Activated CD8-positive, alpha-beta memory T cell treated with anti-CD3 and anti-CD28 coated beads, Interleukin-2, amount 50 U/mL, for 1 hour (primary cell): ENCODE measurements around the gene DICER1.

ENCODE experiments used
- DNase-seq: peaks from one replicate; pipeline ENCODE4 v3.0.0-alpha.2; 2020; ENCODE audit errors: extremely low read depth

DICER1 gene

DNA sequence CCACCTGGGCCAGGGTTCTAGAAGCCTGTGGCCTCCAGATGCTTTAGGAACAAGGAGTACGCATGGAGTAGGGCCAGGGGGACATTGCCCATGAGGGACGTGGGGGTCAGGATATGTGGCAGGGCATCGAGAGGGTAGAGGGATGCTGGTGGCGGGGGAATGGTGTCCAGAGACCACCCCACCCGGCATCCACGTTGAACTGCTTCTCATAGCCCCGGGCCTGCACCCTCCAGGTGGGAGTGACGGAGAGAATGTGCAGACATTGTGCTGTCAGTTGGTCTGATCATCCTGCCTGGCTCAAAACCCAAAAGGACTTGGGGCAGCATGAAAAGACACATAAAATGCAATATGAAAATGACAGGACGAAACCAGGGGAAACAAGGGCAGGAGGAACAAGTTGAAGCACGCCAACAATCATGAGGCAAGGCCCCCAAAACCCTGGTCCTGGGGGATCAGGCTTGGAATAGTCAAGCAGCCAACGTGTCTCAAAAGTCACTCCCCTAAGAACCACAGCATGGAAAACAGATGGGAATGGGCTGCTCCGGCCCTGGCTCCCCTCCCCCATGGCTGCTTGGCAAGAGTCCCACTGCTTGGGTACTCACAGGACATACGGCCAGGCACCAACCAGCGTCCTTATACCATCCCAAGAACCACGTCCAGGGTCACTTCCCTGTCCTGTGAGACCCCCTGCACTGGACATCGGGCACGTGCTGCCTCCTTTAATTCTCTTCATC is 117.9 kb downstream of the DICER1 start:
- DNase-seq: no peak

DNA sequence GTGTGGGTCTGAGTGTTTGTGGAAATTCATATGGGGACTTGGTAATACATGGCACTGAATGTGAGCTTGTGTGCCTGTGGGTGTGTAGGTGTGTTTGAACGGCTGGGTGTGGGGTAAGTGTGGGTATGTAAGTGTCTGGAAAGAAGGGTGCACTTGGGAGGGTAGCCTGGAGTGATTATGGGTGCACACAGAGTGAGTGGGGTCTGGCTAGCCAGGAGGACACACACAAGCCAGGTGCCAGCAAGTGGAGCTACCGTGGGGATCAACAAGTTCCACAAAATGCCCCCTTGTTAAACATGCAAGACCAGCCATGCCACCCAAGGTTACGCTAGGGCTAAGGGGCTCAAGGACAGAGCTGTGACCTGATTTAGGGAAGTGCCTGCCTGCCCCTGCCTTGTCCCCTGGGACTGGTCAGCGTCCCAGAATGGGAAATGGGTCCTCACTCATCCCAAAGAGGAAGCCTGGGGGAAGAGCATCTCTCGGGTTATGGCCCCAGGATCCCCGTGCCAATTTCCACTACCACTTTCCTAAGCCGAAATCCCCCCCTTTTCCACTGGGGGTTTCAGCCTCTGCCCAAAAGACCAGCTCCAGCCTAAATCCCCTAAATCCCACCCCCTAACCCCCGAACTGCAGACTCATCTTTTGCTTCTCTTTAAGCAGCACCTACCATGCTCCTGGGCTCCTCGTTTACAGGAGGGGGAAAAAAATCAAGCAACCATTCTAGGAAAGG is 118.6 kb downstream of the DICER1 start:
- DNase-seq: no peak

DNA sequence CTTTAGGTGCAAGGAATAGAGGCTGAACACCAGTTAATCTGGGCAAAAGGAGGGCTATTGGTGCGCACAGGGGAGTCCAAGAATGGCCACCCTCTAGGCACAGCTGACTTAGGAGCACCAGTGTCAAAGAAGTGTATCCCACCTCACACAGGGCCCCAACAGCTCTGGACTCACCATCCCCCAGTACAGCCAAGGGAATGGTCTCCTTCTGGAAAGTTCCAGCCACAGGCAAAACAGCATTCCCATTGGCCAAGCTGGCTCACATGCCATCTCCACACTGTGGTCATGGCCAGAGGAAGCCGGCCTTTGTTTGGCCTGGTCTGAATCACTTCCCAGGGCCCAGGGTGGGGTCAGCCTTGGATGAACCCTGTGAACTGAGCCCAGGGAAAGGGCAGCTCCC is 120.1 kb downstream of the DICER1 start:
- DNase-seq: no peak
